Endothelial cell (in vitro differentiated cells): Measurements from ENCODE around the gene EID3. TPM values are rescaled to one million over a fixed set of nuclear protein-coding genes. Genes with fewer than 3 reads are reported as not detected.

Source experiments
- DNase-seq: peaks from one replicate; pipeline ENCODE4 v3.0.0; 2021; ENCODE audit warnings: low spot score
- H3K27ac Mint-ChIP-seq: one replicate; pipeline ENCODE4 v1.8.0; 2021; ENCODE audit warnings: mixed read lengths, inconsistent platforms; ENCODE audit not compliant: unreplicated experiment
- H3K27me3 Mint-ChIP-seq: one replicate; pipeline ENCODE4 v1.8.0; 2021; ENCODE audit warnings: mild to moderate bottlenecking, moderate library complexity, mixed read lengths, inconsistent platforms; ENCODE audit not compliant: unreplicated experiment
- H3K36me3 Mint-ChIP-seq: one replicate; pipeline ENCODE4 v1.8.0; 2021; ENCODE audit warnings: mild to moderate bottlenecking, low read depth, mixed read lengths, inconsistent platforms; ENCODE audit not compliant: unreplicated experiment
- H3K4me1 Mint-ChIP-seq: one replicate; pipeline ENCODE4 v1.8.0; 2021; ENCODE audit warnings: mild to moderate bottlenecking, mixed read lengths, inconsistent platforms; ENCODE audit not compliant: unreplicated experiment
- H3K4me3 Mint-ChIP-seq: one replicate; pipeline ENCODE4 v1.8.0; 2021; ENCODE audit warnings: mild to moderate bottlenecking, mixed read lengths, inconsistent platforms; ENCODE audit not compliant: unreplicated experiment
- H3K9me3 Mint-ChIP-seq: one replicate; pipeline ENCODE4 v1.8.0; 2021; ENCODE audit warnings: mixed read lengths, inconsistent platforms; ENCODE audit not compliant: unreplicated experiment
- CTCF ChIP-seq: fragments of 200-600 bp; sonication (generic); IDR thresholded peaks from one replicate; pipeline ENCODE4 v1.5.0; 2021; ENCODE audit warnings: antibody characterized with exemption; ENCODE audit not compliant: unreplicated experiment
- total RNA-seq: library from RNA; stranded (reverse); fragmentation: NEBNext Ultra II Directional; extraction: Animal tissue kit (Norgen Biotek cat#: 25700); gene quantifications from one replicate; pipeline ENCODE4 v1.2.1, GENCODE V29; 2021; ENCODE audit not compliant: unreplicated experiment

EID3 gene
- total RNA-seq, 1 donor from 2014 or later: 2.2 TPM

GRCh38 chr12:104348283-104348993 is 44.9 kb downstream of the EID3 start:
- Mint-ChIP-seq H3K9me3 (no peaks in the 10 kb centered on the region), H3K4me1 (no peaks in the 10 kb centered on the region), H3K27me3 (no peaks in the 10 kb centered on the region), H3K4me3 (no peak overlapping the region), H3K27ac (no peak overlapping the region), H3K36me3 (peaks cover 12% of the 10 kb centered on the region)
- TF ChIP-seq CTCF: no peak
- no peak for DNase-seq

DNA sequence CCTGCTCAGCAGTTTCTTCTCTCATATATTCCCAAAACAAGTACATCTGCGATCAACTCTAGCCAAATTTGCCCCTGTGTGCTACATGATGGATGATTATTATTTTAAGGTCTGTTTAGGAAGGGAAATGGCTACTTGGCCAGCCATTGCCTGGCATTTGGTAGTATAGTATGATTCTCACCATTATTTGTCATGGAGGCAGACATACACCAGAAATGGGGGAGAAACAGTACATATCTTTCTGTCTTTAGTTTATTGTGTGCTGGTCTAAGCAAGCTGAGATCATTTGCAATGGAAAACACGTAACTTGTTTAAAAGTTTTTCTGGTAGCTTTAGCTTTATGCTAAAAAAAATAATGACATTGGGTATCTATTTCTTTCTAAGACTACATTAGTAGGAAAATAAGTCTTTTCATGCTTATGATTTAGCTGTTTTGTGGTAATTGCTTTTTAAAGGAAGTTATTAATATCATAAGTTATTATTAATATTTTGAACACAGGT is 45.5 kb downstream of the EID3 start:
- no peak for TF ChIP-seq CTCF
- Mint-ChIP-seq H3K36me3 (peaks cover 12% of the 10 kb centered on the region), H3K27ac (no peak overlapping the region), H3K4me1 (no peaks in the 10 kb centered on the region), H3K27me3 (no peaks in the 10 kb centered on the region), H3K4me3 (no peak overlapping the region), H3K9me3 (no peaks in the 10 kb centered on the region)
- DNase-seq: no peak

- Mint-ChIP-seq H3K27me3 (no peaks in the 10 kb centered on the region), H3K4me3 (no peak overlapping the region), H3K9me3 (no peaks in the 10 kb centered on the region), H3K27ac (no peak overlapping the region), H3K4me1 (no peaks in the 10 kb centered on the region), H3K36me3 (peaks cover 12% of the 10 kb centered on the region)
- DNase-seq: no peak
- TF ChIP-seq CTCF: no peak
These were observed 46.9 kb downstream of the EID3 start for GRCh38 chr12:104350211-104351056.

GRCh38 chr12:104351057-104351983 is 47.8 kb downstream of the EID3 start:
- no peak for DNase-seq
- peaks cover 12% of the 10 kb centered on the region for H3K36me3 Mint-ChIP-seq
- no peaks in the 10 kb centered on the region for H3K4me1 Mint-ChIP-seq
- TF ChIP-seq CTCF: no peak
- H3K27me3 Mint-ChIP-seq: peaks cover 2% of the 10 kb centered on the region
- H3K4me3 Mint-ChIP-seq: no peak overlapping the region
- H3K9me3 Mint-ChIP-seq: no peaks in the 10 kb centered on the region
- no peak overlapping the region for H3K27ac Mint-ChIP-seq
